Cardiac fibroblast (primary cell): ENCODE measurements around the gene IQCH.
"Not testable (repeated sequence)": the region's sequence is repeated elsewhere in the genome, so short reads cannot be mapped to it uniquely, and the experiment has no call there.

Experiments
- DNase-seq, 2 donors: peaks; one replicate each; pipeline versions ENCODE4 v3.0.0 to v3.0.0-alpha.2; 2010; ENCODE audit warnings: low read depth in 2 of 2
- H3K4me3 ChIP-seq, 2 donors: replicated peaks in 1 of 2; 1 replicate in 1 of 2; 2 replicates in 1 of 2; pipeline ENCODE4 v1.5.1; 2011; ENCODE audit warnings: low read depth in 2 of 2, low read length in 2 of 2, mild to moderate bottlenecking in 2 of 2, moderate library complexity in 1 of 2
- CTCF ChIP-seq: IDR thresholded peaks from one replicate; pipeline ENCODE4 v1.5.1; 2011; ENCODE audit warnings: low read depth, mild to moderate bottlenecking, low read length, inconsistent platforms

Gene IQCH

GRCh38 chr15:67256051-67256450, 1.5 kb downstream of the IQCH start:
- DNase-seq, result no peak
- no peak overlapping the region for H3K4me3 ChIP-seq
- no peak for TF ChIP-seq CTCF

GRCh38 chr15:67258412-67258811, 3.8 kb downstream of the IQCH start:
- H3K4me3 ChIP-seq, DNase-seq: not testable (repeated sequence)

GRCh38 chr15:67259379-67259778, 4.8 kb downstream of the IQCH start:
- no peak for DNase-seq
- no peak overlapping the region for H3K4me3 ChIP-seq
- no peak for TF ChIP-seq CTCF

GRCh38 chr15:67259806-67260205, 5.2 kb downstream of the IQCH start:
- no peak for TF ChIP-seq CTCF
- no peak for DNase-seq
- H3K4me3 ChIP-seq, result no peak overlapping the region

GRCh38 chr15:67266870-67267269, 12.3 kb downstream of the IQCH start:
- H3K4me3 ChIP-seq, result no peak overlapping the region
- no peak for TF ChIP-seq CTCF
- DNase-seq, result no peak

GRCh38 chr15:67267440-67267839, 12.9 kb downstream of the IQCH start:
- no peak overlapping the region for H3K4me3 ChIP-seq
- TF ChIP-seq CTCF, result no peak
- no peak for DNase-seq

GRCh38 chr15:67267951-67268941, 13.7 kb downstream of the IQCH start:
- DNase-seq, result no peak
- H3K4me3 ChIP-seq, result no peak overlapping the region
- no peak for TF ChIP-seq CTCF
